HG03565 (cell line): ENCODE measurements around the gene ARAP2.
"Not testable (repeated sequence)": the region's sequence is repeated elsewhere in the genome, so short reads cannot be mapped to it uniquely, and the experiment has no call there.

Source experiments
- ATAC-seq: cut with Tn5 transposase; IDR thresholded peaks from one replicate; pipeline ENCODE4 v1.9.1; 2021; ENCODE audit warnings: mild to moderate bottlenecking, moderate library complexity; ENCODE audit not compliant: unreplicated experiment

The ARAP2 gene

DNA sequence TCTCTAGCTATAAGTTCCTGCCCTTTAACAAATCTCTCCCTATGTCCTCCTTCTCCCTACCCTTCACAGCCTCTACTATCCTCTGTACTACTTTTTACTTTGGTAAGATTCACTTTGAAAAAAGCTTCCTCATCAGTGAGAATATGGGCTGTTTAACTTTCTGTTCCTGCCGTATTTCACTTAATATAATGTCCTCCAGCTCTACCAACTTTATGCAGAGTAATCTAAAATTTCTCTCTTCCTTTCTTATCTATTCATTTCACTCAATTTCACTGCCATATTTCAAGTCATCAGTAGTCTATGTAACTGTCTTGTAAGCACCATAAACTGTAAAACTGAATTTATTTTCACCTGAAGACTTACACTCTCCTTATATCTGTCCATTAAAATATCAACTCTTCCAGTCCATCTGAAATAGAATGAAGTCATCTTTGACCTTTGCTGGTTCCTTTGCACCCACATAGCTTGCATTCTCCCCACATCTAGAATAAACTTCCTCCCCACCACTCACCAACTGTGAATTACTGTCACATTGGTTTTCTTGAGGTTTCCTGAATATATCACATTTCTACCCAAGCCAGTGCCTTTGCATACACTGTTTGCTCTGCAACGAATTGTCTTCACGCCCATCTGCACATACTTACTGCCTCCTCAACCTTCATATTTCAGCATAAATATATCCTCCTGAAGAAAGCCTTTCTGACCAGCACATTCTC lies 54.6 kb downstream of the ARAP2 start:
- peak; percentile 89 for ATAC-seq

DNA sequence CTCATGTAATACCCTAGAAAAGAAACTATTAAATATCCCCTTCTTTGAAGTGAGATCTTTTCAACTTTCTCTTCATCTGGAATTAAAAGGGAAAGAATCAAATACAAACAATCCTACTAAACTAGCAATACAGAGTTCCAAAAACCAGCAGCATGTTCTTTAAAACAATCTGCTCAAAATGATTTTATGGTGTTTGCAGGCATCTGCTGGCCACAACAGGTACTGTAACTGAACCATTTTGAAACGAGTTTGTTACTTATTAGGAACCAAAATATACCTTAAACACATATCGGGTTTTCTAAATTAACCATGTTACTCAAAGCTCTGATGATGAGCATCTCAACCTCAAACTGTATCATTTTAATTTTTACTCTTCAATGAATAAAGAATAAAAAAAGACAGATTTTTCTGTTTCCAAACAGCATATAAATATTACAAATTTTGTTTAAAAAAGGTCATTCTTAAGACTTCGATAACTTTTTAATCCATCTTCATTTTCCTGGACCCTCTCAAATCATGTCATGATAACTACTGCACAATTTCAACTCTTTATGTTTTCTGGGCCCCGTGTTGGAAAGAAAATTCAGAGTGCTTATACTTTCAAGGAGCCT lies 56.5 kb downstream of the ARAP2 start:
- ATAC-seq = no peak

DNA sequence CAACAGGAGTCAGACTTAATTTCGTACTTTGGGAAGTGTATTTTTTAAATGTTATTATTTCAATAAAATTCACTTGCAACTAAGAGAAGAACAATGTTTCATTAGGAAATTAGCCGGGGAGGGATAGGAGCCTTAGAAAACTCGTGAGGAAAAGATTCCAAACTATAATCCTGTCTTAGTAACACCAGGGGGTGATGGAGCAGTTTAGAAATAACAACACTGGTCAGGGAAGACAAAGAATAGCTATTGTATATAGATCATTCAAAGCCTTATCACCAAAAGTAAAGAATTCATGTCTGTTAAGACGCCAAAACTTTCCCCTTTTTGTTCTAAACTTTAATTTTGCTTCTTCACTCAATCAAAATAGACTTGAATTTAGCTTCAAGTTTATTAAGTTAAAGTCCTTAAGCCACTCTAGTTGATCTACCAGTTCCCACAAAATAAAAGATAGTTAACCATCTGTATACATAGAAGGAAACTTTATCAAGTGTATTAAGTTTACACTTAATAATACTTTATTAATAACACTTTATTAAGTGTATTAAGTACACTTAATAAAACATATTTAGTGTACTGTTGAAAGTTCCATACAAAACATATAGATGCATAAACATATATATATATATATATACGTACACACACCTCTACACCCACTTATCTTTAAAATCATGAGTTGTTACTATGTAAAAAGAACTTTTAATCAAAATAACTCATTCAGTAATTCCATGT lies 60.5 kb downstream of the ARAP2 start:
- no peak for ATAC-seq

DNA sequence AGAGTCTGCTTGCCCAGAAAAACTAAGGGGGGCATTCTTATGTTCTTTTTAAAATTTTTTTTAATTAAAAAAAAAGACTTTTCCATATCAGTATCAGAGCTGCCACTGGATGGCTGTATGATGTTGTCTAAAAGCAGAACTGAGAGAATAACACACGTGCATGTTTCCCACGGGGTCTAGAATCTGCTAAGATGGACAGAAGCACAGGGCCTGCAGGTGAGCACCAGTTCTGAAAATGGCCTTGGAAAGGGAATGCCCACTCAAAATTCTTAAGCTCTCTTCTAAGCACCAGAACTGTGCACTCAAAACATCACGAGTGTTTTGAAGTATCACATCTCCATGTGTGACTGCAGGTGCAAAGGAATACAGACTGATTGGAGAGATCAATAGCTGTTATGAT lies 61.1 kb downstream of the ARAP2 start:
- no peak for ATAC-seq

DNA sequence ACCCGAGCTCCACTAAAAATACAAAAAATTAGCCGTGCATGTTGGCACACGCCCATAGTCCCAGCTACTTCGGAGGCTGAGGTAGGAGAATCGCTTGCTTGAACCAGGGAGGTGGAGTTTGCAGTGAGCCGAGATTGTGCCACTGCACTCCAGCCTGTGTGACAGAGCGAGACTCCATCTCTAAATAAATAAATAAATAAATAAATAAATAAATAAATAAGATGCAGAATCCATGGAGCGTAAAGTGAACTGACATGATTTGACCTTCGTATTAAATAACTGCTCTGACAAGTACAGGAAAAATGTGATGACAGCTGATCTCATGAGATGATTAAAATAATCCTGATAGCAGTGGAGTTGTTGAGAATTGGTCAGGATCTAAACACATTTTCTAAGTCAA lies 62.0 kb downstream of the ARAP2 start:
- ATAC-seq = not testable (repeated sequence)

DNA sequence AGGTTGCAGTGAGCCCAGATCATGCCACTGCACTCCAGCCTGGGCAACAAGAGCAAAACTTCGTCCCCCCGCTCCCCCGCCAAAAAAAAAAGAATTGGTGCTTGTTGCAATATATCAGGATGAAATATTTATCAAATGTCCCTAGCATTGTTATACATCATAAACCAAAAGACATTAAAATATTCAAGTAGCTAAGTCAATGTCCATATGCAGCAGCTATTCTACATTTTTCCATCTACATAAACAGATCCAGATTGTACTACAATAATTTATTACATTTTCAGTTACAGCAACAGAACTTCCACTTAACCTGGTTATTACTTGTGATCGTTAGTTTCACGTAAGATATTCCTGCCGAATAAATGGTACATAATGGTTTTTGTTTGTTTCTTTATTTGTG lies 64.1 kb downstream of the ARAP2 start:
- no peak for ATAC-seq

DNA sequence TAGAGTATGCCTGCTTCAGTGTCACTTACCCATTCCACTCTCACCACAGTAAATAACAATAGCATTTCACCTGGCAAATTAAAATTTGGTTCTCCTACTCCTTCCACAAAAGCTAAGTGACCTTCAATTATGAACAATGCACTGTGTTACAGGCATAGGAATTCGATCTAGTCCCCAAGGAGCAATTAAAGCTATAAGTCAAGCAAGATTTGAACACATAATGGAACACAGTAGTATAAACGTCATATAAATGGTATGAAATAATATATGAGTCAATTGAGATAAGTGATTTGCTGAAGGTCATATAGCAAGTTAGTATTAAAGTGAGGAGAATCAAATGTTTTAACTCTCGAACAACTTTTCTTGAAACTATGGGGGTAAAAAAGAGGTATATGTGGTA lies 65.8 kb downstream of the ARAP2 start:
- ATAC-seq = no peak

DNA sequence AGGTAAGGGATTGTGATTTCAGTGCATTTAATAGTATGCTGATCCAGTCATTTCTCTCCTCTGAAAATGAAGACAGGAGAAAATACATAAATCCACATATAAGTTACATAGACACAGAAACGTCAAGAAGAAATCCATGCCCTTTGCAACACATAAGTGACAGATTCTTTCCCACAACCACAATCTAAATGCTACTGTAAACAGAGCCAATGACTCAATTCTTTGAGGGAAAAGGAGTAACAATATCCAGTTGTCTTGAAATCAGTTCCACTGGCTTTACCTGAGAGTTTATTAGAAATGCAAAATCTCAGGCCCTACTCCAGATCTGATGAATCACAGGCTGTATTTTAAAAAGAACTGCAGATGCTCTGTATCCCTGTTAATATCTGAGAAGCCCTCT lies 66.4 kb downstream of the ARAP2 start:
- no peak for ATAC-seq

DNA sequence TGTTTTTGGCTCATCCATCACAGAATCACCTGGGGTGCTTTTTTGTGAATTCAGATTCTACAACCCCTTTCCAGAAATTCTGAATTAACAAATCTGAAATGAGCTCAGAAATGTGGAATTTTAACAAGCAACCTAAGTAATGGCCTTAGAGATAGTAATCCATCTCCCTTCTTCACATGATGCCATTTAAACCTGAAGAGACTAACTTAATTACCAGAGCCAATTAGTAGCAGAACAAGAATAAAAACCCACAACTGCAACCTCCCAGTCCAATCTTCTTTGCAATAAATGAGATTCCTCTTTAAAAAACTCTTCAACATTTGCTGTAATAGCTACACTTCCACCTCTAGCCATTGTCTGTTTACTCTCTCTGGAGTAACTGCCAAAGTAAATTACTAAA lies 69.7 kb downstream of the ARAP2 start:
- no peak for ATAC-seq

DNA sequence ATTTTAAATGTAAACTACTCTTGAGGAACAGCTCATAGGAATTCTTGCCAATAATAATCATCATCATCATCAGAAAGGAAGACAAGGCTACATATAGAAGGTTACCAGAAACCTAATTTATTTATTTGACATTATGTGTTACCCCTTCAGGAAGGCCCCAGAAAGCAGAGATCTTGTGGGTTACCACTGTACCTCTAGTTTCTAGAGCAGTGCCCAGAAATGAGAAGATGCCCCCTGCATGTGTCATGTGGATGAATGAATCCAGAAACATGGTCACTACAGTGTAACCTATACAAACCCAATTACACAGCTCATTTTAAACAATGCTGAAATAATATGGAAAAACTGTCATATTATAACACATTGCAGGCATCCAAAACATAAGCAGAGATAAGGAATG lies 70.4 kb downstream of the ARAP2 start:
- no peak for ATAC-seq

DNA sequence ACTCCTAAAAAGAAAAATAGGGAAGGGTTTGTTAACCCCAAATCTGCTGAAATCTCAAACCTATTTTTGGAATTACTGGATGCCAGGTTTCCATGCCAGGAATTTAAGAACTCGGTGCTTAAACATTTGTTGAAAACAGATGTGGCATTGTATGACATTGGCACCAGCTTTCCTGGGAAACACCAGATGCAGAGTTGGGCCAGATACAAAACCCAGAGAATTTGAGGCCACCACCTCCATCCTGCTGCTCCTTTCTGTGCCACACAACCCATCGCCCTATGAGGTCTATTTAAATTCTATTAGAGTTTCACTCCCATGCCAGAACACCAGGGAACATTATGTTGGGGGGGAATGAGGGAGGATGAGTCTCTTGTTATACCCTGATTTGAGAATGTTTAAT lies 71.7 kb downstream of the ARAP2 start:
- ATAC-seq = no peak

DNA sequence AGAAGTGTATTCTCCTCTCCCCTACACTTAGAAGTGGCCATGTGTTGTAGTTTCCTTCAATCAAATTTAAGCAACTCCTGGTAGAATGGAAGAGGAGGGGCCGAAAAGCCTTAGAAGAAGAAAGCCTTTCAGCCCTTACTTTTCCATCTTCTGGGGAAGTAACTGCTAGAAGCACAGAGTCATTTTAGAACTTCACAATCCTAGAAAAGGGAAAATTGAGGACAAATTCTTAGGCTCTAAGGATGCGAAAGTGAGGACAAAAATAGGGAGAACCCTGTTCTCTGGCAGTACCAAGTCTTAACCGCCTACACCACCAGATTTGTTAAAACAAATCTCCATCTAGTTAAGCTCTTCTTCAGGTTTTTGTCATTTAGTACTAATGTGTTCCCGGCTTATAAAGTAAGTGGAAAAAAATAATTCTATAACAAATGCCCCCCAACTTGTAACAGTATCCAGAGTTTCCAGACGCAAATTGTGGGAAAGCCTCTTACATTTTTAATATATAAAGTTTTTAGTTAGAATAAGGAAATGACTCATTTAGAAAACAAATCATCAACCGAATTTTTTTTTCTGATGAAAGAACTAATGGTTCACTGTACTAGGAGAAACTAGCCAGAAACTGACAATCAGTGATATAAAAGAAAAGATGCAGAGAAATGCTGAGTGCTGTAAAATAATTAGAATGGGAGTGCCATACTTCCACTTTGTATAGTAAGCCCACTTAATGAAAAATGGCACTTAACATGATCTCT lies 76.0 kb downstream of the ARAP2 start:
- no peak for ATAC-seq

DNA sequence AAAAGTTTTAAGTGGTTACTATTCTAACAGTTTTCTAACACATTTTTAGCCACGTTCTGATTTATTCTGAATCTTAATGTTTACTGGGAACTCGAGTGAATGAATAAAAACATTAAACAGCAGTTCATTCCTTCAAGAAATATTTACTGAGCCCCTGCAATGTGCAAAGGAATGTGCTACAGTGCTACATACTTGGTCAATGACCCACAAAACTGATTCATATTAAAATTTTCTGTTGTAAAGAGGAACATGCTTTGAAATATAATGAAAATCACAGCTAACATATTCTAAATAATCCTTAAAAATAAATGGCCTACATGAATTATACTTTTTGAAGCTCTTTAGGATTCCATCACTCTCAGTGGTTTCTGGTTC lies 78.7 kb downstream of the ARAP2 start:
- ATAC-seq = no peak

DNA sequence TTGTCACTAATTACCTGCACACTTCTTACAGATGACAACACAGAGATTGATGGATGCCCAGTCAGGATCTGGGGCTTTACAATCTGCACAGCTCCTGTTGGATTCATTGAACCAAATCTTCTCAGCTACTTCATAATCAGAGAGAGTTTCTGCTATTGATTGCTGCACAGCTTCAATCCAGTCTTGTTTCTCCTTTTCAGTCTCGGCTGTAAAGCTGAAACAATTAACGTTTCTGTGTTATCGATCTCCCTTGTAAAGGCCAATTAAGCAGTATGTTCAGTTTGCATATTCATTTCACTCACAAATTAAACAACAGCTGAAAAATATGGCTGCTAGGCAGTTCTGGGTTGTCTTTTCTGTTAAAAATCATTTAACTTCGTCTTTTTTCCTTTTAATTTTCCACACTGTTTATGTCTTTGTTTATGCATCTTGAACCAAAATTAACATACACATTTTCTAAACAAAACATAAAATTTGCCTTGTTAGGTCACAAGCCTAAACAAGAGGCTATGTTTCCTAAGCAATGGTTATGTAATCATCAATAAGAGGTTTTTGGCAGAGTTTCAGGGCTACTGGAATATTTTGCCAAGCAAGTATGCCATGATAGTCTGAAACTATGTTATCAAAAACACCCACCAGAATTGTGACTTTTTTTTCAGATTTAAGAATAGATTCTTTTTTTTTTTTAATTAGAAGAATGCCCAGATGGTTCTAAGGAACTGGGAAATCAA lies 79.2 kb downstream of the ARAP2 start:
- no peak for ATAC-seq

DNA sequence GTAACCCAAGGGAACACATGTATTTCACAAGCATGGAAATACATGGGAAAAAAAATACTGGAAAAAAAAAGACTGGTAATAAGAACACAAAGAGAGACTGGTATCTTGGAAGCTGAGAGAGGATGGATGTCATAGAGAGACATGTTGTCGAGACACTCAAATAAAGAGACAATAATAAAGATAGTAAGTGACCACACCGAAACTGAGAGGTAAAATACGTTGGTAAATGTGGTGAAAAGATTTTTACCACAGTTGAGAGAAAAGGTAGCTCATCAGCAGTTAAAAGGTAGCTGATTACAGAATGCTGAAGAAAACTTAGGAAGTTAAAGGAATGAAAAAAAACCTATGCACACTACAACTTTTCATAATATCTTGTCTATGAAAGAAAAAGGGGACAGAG lies 81.1 kb downstream of the ARAP2 start:
- ATAC-seq = peak; percentile 54

DNA sequence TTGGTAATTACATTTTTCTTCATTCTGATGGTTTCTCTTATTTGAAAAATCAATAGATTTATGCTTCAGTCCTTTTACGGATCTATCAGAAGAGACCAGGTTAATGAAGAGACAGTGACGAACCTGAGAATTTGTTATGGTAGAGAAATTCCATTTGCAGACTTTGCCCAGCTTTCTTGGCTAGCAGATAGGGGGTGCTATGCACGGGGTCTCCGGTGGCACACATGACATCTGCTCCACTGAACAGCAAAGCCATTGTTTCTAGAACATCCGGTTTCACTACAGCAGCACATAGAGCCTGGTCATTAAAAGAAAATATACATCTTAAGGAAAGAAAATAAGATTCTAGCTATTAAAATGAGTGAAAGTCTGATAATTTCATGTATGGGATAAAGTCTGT lies 85.1 kb downstream of the ARAP2 start:
- no peak for ATAC-seq

DNA sequence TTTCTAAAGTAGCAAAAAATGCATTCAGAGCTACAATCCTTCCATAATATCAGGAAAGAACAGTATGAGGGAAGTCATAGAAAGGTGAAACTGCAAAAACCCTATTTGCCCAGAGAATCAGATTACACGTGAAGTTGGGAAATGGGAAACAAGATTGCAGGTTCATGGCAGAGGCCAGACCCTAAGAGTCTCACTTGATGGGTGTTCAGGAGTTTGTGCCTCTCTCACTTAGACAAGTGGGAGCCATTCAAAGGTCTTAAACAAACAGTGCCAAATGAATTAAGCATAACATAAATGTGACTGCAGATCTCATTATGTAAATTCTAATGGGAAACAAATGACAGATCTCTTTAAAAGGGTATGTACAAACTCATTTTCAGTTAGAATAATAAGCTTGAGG lies 91.6 kb downstream of the ARAP2 start:
- ATAC-seq = no peak

DNA sequence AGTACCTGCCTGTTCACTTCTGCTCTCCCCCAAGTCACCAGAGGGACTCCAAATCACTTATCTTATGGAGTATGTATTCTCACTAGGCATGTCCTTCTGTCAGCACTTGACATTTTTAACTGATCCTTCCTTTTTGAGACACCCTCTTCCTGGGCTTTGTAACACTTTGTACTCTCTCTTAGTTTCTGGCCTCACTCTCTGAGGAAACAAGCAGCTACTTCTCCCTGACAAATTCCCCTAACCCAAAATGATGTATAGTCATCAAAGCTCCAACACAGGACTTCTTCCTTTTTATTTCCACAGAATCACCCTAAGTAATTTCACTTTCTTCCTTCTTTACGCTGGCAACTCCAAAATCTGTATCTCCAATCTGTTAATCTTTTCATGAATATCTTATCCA lies 101.8 kb downstream of the ARAP2 start:
- ATAC-seq = no peak

DNA sequence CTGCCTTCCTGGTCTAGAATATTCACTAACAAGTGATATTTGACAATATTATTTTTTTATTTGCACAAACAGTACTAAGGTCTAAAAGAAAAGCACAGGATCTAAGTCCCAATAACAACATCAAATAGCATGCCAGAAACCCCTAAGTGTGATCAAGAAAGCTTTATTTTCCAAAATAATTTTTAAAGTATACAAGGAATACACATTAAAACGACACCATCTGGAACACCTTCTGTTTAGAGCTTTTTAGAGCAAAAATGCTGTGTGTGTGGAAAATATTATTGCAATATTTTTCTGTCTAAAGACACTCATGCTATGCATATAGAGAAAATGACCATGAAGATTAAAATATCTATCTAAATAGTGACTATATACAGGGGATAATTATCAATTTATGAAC lies 103.1 kb downstream of the ARAP2 start:
- ATAC-seq = no peak

DNA sequence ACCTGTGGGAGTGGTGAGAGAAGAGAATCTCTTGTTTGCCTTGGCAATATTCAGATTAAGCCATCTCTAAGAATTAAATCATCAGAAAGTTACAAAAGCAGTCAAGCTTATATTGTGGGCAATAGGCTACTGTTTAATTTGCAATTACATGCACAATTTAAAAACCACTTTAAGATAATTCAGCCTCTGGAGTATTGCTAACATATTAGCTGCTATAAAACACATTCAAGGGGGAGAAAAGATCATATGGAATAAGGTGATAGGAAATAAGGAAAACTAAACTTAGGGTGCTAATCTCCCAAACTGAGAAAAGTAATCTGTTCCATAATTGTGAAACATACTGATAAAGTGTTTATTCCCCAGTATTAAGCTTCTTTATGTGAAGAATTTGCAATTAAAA lies 103.9 kb downstream of the ARAP2 start:
- ATAC-seq = no peak

DNA sequence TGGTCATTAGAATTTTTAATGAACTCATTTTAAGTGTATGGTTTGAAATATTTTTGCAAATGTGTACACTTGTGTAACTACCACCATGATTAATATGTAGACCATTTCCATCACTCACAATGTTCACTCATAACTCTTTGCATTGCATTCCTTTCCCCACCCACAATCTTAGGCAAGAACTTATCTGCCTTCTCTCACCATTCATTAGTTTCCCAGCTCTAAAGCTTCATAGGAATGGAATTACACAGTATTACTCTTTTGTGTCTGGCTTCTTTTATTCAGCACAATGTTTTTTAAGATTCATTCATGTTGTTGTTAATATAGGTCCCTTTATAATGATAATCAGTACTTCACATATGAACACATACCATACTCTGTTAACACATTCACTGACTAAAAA lies 106.1 kb downstream of the ARAP2 start:
- no peak for ATAC-seq
